Head of caudate nucleus (tissue), 42 donors: Measurements from ENCODE around the gene PLEK2.
A peak's percentile ranks its signal among the peaks of the same experiment; 100 is the strongest.
"Not testable (repeated sequence)": the region's sequence is repeated elsewhere in the genome, so short reads cannot be mapped to it uniquely, and the experiment has no call there.

Experiments used
- DNase-seq, 42 donors: peaks; one replicate each; pipeline versions ENCODE4 v3.0.0 to v3.0.0-alpha.2; 2020 to 2021; ENCODE audit warnings: mixed read lengths in 7 of 42
- intact Hi-C: fragments of 100-400 bp; cut with DNase I; formaldehyde crosslinking; loops from one replicate; pipeline ENCODE4 v1.15.0; 2022

Gene PLEK2, protein sequence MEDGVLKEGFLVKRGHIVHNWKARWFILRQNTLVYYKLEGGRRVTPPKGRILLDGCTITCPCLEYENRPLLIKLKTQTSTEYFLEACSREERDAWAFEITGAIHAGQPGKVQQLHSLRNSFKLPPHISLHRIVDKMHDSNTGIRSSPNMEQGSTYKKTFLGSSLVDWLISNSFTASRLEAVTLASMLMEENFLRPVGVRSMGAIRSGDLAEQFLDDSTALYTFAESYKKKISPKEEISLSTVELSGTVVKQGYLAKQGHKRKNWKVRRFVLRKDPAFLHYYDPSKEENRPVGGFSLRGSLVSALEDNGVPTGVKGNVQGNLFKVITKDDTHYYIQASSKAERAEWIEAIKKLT

GRCh38 chr14:67411820-67412421 lies at the start of gene PLEK2:
Gene PLEK2 (minus strand): TSS chr14:67412165. CDS start chr14:67412059, 106 bp downstream.
- intact Hi-C loops = no loop called here
- peak in 8 of 42 donors; percentile 6 to 42 (median 20) for DNase-seq

DNA sequence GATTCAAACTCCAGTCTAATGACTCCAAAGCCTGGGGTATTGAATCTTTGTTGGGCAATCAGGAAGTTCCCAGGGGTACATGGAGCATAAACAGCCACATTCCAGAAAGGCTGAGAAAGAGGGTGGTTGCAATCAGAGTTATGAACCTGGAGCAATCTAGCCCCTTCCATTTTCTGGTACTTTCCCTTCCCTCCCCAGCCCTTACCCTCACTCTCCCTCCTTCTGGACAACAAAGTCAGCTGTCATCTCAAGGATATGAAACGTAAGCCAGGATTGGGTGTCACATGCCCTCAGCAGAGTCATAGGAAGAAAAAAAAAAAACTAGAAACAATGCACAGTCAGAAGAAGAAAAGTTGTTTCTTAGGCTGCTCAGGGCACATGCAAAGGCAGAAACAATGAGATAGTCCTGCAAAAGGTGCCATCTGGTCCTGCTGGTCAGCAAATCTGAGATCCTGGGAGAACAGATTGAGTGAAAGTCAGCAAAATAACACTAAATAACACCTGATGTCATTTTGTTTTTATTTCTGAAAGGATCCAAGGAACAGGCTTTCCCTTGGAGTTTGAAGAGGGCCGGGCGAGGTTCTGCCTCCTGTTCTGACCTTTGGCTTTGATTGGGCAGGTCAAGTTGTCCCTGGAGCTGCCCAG lies 49.5 kb upstream of the PLEK2 start:
- DNase-seq = no peak
- intact Hi-C loops = no loop called here

- intact Hi-C loops = no loop called here
- no peak for DNase-seq
These were observed 47.4 kb upstream of the PLEK2 start for GRCh38 chr14:67459336-67459735.

DNA sequence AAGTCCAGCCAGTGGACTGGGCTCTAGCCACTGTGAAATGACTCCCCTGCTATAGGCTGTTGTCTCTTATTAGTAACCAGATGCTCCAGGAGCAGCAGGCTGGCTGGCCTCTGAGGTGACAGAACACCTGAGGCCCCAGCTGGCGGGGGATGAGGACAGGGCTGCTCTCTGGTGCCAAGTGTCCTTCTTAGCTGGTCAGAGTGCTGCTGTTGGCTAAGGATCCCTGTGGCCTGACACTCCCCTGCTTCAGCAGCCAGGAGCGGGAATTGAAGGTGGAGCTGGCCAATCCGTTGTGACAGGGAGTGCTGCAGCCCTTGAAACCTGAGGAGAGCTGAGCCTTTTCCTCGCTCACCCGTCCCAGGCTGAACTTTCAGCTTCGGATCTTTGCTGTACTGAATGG lies 45.8 kb upstream of the PLEK2 start:
- DNase-seq = no peak
- intact Hi-C loops = no loop called here

DNA sequence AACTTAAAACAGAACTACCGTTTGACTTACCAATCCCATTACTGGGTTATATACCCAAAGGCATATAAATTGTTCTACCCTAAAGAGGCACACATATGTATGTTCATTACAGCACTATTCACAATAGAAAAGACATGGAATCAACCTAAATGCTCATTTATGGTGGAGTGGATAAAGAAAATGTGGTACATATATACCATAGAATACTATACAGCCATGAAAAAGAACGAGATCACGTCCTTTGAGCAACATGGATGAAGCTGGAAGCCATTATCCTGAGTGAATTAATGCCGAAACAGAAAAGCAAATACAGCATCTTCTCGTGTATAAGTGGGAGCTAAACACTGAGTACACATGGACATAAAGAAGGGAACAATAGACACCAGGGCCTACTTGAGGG lies 44.8 kb upstream of the PLEK2 start:
- intact Hi-C loops = no loop called here
- DNase-seq = no peak

GRCh38 chr14:67453575-67454300 lies 41.8 kb upstream of the PLEK2 start:
- DNase-seq = no peak
- intact Hi-C loops = no loop called here

- DNase-seq, intact Hi-C loops: not testable (repeated sequence)
These were observed 39.7 kb upstream of the PLEK2 start for GRCh38 chr14:67451667-67452066.

DNA sequence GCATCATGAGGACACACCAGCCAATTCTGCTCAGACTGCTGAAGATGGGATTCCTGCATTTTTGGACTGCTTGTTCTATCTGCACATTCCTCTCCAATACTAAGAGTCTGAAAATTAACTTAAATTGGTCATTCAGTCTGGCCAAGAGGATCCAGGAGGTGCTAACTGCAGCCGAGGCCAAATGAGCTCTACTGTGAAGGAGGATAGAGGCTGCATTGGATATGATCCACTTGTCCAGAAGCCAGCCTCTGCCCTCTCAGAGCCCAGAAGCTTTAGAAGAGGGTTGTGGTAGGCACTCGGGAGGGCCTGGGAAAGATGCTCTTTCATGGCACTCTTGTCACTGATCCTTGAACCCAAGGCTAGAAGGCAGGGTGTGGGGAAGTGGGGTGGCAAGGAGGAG lies 37.1 kb upstream of the PLEK2 start:
- DNase-seq = peak in 2 of 42 donors; percentile 12 to 30
- intact Hi-C loops = no loop called here

- no peak for DNase-seq
These were observed 35.0 kb upstream of the PLEK2 start for GRCh38 chr14:67447033-67447381.

GRCh38 chr14:67446371-67447032 lies 34.5 kb upstream of the PLEK2 start:
- intact Hi-C loops = no loop called here
- DNase-seq = peak in 11 of 42 donors; percentile 14 to 55 (median 26)

More at GRCh38 chr14:67447033-67447381, 35.0 kb upstream of the PLEK2 start:
- intact Hi-C loops = no loop called here

DNA sequence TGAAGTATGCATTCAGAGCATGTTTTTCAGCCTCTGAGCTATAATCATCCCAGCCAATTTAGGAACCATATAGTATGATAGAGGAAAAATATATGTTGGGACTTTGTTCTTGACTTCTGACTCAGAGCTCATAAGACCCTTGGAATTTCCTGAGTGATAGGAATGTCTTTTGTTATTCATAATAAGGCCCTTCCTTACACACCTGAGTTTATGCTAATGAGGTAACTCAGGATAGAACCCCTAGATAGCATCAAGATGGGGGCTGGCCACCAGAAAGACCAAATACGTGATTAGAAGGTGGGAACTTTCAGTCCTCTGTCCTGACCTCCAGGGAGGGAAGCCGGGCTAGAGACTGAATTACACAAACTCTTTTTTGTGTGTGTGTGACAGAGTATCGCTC lies 32.4 kb upstream of the PLEK2 start:
- intact Hi-C loops = no loop called here
- no peak for DNase-seq

DNA sequence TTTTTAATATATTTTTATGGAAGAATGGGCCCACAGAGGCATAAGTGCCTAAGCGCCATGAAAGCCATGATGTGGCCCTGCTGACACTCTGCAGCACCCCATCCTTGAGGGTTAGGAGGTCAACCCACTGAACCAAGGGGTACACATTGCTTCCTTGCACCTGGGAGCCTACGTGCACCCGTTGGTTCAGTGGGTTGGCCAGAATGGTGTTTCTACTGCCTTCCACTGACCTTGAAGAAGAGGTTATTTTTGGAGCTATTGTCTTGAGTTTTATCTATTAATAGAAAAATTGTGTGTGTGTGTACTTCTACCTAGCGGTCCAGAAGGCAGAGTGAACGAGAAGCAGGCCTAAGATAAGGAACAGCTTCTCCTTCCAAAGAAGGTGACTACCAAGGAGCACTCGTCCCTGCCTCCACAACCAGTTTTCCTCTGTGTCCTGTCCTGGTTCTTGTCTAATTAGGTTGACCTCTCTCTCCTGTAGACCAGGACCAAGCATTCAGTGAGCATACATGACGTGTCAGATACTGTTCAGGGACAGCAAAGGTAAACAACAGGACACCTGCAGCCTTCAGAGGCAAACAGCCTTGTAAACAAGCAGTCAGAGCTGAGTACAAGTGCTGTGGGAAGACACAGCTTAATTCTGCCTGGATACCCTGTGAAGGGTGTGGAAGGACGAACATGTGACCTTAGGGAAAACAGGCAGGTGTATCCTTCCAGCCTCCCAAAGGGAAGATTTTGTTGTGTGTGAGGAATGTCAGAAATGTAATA lies 30.4 kb upstream of the PLEK2 start:
- intact Hi-C loops = no loop called here
- no peak for DNase-seq

- intact Hi-C loops = no loop called here
- no peak for DNase-seq
These were observed 29.7 kb upstream of the PLEK2 start for GRCh38 chr14:67441672-67442071.

DNA sequence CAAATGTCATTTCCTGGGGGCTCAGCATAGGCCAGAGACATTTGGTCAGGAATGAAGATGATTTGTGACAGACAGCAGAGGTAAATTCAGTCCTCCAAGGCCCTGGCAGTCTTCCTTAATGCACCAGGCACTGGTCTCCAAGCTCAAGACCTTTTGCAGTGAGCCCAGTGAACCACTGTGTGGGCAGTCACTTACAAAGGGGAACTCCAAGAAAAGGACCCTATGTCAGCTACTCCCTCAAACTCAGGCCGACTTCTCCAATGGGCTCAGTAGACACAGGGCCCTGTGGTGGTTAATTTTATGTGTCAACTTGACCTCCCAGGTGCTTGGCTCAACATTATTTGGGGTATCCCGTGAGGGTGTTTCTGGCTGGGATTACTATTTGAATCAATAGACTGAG lies 29.3 kb upstream of the PLEK2 start:
- intact Hi-C loops = no loop called here
- DNase-seq = no peak

DNA sequence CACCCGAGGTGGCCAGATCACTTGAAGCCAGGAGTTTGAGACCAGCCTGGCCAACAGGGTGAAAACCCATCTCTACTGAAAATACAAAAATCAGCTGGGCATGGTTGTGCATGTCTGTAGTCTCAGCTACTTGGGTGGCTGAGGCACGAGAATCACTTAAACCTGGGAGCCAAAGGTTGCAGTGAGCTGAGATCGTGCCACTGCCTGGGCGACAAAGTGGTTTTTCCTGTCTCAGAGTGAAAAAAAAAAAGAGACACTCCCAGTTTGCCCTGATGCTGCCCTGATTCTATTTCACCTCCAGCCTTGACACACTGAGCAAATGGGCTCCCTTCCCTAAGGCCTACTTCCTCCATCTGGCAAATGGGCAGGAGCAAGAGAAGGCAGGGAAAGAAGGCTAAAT lies 28.5 kb upstream of the PLEK2 start:
- intact Hi-C loops = no loop called here
- no peak for DNase-seq

- intact Hi-C loops = loop anchor here (10.0 kb wide), 1 partner anchor 76 kb away; no protein-coding TSS in a partner anchor
- DNase-seq = no peak
These were observed 27.0 kb upstream of the PLEK2 start for GRCh38 chr14:67438969-67439368.

DNA sequence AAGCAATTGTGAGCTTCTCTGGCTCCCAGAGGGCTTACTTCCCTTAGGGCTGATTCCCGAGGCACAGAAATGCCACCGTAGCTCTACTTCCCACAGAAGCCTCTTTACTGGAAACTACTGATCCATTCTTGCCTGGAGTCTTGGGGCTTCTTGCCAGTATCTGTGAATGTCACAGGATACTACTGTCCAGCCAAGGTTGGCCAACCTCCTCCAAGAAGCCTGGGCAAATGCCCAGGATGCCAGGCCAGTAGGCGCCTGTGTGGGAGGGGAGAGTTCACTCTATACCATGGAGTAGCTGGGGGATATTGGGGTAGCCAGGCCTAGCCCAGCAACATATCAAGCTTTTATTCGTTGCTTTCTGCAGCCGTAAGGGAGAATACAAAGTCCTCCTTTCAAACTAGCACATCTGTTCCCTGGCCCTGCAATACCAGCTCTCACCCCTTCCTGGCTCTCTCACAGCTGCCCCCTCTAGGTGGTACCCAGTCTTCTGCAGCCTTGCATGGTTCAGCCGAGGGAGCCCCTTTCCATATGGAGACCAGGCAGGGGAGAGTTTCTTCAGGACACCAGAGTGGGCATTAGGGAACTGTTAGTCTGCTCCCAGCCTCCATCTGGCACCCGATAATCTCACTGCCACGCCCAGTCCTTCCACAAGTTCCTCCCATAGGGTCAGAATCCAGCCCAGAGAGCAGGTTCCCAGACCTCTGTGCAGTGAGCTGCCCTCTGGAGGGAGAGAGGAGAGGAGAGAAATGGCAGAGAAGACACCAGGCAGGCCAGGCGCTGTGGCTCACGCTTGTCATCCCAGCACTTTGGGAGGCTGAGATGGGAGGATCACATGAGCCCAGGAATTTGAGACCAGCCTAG lies 24.3 kb upstream of the PLEK2 start:
- DNase-seq = peak in 19 of 42 donors; percentile 11 to 66 (median 34)
- intact Hi-C loops = loop anchor here (10.0 kb wide), 1 partner anchor 79 kb away; no protein-coding TSS in a partner anchor
